Activated B cell treated with CpG ODN at 0.5 μM for 24 hours (primary cell): Measurements from ENCODE around the gene SUPT4H1. TPM values are rescaled to one million over a fixed set of nuclear protein-coding genes. Genes with fewer than 3 reads are reported as not detected.

Source experiments
- ATAC-seq: fragments of 200-7000 bp; cut with Tn5 transposase; one replicate; pipeline ENCODE4 v1.10.0; 2021; ENCODE audit warnings: low read depth, mild to moderate bottlenecking, moderate library complexity
- CTCF ChIA-PET: fragments of 350-600 bp; sonication (Branson Sonifier 250); formaldehyde crosslinking; loops from one replicate; lab custom pipeline; 2021; ENCODE audit warnings: antibody characterized with exemption; lab: Charles Lee
- POLR2A ChIA-PET: fragments of 350-600 bp; sonication (Branson Sonifier 250); formaldehyde crosslinking; loops from one replicate; lab custom pipeline; 2021; ENCODE audit warnings: antibody characterized with exemption; lab: Charles Lee
- DNase-seq: peaks from one replicate; pipeline ENCODE4 v3.0.0; 2022
- H3K27ac Mint-ChIP-seq: one replicate; pipeline ENCODE4 v1.8.0; 2020; ENCODE audit warnings: mixed read lengths
- H3K27me3 Mint-ChIP-seq: one replicate; pipeline ENCODE4 v1.8.0; 2021; ENCODE audit warnings: mixed read lengths
- H3K36me3 Mint-ChIP-seq: one replicate; pipeline ENCODE4 v1.8.0; 2021; ENCODE audit warnings: low read depth, mixed read lengths
- H3K4me1 Mint-ChIP-seq: one replicate; pipeline ENCODE4 v1.8.0; 2021; ENCODE audit warnings: mixed read lengths
- H3K4me3 Mint-ChIP-seq: one replicate; pipeline ENCODE4 v1.8.0; 2020; ENCODE audit warnings: mild to moderate bottlenecking, mixed read lengths
- H3K9me3 Mint-ChIP-seq: one replicate; pipeline ENCODE4 v1.8.0; 2020; ENCODE audit warnings: mixed read lengths
- intact Hi-C: fragments of 100-400 bp; cut with micrococcal nuclease; formaldehyde crosslinking; loops from one replicate; pipeline ENCODE4 v1.15.1; 2024
- total RNA-seq: library from RNA; stranded (reverse); gene quantifications from 2 replicates; pipeline ENCODE4 v1.2.3, GENCODE V29; 2022
- TF ChIP-seq, protein P1 (sequence below): fragments of 200-600 bp; IDR thresholded peaks from one replicate; pipeline ENCODE4 v1.8.0; 2022; ENCODE audit warnings: antibody characterized with exemption, mild to moderate bottlenecking

SUPT4H1 gene
- total RNA-seq, 1 donor from 2014 or later, result 90.2 TPM

DNA sequence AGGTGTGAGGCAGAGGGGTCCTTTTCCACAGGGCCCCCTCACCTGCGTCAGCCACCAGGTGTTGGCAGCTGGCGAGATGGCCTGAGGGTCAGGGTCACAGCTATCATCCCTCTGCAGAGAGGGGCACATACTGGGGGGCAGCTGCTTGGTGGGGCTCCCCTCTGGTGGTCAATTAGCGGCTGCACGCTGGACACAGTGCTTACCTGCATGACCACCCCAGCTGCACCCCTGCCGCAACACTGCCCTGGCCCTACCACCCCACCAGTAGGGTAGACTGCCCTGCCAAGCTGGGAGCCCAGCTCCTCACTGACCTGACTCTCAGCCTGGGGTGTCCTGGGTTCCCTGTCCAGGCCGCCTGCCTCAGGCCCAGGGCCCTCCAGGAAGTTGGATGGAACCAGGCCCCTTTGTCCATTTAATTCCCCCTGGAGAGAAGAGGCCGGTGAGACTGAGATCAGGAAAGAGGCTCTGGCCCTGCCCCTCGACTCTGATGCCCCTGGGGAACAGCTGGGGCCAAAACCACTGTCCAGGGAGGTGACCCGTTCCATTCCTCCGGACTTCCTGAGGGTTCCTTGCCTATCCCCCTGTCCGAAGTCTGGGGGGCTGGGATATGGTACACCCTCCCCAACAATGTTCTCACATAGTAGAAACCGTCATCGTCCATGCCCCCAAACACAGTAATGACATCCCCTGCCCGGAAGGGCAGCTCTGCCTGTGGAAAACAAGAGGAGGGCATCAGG is 47.1 kb downstream of the SUPT4H1 start:
- DNase-seq, result no peak
- no peak overlapping the region for H3K27ac Mint-ChIP-seq
- H3K9me3 Mint-ChIP-seq, result no peaks in the 10 kb centered on the region
- no peaks in the 10 kb centered on the region for H3K36me3 Mint-ChIP-seq
- no peak for ATAC-seq
- H3K27me3 Mint-ChIP-seq, result no peaks in the 10 kb centered on the region
- H3K4me3 Mint-ChIP-seq, result no peak overlapping the region
- intact Hi-C loops, result loop anchor here (1.0 to 5.0 kb wide), 2 partner anchors 58 to 142 kb away; no protein-coding TSS in a partner anchor
- TF ChIP-seq, protein P1, sequence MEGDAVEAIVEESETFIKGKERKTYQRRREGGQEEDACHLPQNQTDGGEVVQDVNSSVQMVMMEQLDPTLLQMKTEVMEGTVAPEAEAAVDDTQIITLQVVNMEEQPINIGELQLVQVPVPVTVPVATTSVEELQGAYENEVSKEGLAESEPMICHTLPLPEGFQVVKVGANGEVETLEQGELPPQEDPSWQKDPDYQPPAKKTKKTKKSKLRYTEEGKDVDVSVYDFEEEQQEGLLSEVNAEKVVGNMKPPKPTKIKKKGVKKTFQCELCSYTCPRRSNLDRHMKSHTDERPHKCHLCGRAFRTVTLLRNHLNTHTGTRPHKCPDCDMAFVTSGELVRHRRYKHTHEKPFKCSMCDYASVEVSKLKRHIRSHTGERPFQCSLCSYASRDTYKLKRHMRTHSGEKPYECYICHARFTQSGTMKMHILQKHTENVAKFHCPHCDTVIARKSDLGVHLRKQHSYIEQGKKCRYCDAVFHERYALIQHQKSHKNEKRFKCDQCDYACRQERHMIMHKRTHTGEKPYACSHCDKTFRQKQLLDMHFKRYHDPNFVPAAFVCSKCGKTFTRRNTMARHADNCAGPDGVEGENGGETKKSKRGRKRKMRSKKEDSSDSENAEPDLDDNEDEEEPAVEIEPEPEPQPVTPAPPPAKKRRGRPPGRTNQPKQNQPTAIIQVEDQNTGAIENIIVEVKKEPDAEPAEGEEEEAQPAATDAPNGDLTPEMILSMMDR, result no peak
- ChIA-PET POLR2A (interaction anchor here (1.1 to 2.1 kb wide), 3 partner anchors 23 to 39 kb away, joined by 4 to 8 read pairs (median 6); partner anchors contain the start of gene TSPOAP1), CTCF (interaction anchor here (1.0 to 3.2 kb wide), 9 partner anchors 9 to 169 kb away, joined by 3 to 12 read pairs (median 5); partner anchors contain the start of gene RNF43)
- peaks cover 7% of the 10 kb centered on the region for H3K4me1 Mint-ChIP-seq

DNA sequence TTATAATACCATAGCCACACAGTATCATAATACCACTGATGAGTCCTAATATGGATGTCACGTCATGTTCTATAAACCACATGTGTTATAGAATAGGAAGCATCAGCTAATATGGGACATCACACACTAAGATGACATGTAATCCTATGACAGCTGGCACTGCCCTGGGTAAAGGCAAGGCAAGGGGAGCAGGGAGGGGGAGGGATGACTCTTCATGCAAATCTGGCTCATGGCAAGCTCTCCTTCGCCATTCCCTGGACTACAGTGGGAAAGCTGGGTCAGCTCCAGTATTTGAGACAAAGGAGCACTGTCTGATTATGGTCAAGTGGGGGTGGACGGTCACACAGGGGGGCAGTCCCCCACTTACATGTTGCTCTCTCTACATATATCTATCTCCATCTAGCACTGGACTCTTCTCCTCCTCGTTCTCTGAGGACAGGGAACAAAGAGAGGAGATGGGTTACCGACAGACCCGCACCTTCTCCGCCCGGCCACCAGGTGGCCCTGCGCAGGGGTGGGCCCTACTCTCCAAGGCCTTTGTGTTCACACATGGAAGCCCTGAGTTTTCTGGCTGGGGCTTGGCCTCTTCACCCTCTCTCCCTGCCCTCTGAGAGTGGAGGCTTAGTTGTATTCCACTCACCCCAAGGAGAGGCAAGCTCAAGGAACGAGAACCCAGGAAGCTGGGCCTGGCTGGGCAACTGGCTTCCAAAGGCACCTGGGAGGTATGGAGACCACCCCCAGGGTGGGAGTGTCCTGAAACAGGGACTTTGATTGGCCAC is 47.8 kb downstream of the SUPT4H1 start:
- peak; percentile 96 for ATAC-seq
- no peak overlapping the region for H3K27ac Mint-ChIP-seq

DNA sequence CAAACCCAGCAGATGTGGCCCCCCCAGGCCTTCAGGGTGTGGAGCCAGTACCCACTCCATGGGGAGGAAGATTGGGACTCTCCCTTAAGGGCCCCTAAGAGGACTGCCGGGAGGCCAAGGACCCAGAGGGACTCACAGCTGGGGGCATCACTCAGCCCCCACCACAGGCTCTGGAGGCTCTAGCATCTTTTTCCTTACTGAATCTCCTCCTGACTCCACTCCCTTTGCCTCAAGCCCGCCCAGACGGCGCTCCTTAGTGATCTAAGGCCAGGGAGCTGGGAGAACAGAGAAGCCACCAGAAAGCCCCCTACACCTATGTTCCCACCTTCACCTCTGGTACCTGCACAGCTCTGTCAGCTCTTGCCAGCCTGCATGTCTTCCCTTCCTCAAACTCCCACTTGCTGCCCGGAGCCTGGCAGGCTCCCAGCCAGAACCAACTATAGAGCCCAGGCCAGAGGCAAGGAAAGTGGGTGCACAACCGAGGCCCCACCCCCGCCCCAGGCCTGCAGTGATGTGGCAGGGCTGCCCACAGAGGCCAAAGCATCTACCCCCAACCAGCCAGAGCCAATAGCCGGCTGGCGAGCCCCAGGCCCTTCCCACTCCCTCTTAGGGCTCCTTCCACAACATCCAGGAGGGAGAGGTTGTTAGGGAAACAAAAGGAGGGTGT is 48.9 kb downstream of the SUPT4H1 start:
- no peaks in the 10 kb centered on the region for H3K9me3 Mint-ChIP-seq
- no peaks in the 10 kb centered on the region for H3K27me3 Mint-ChIP-seq
- H3K36me3 Mint-ChIP-seq, result no peaks in the 10 kb centered on the region
- TF ChIP-seq, protein P1, result no peak
- DNase-seq (no peak), ATAC-seq (no peak)
- ChIA-PET POLR2A (interaction anchor here (0.6 kb wide), 1 partner anchor 328 kb away, joined by 3 read pairs; no protein-coding TSS in a partner anchor), CTCF (interaction anchor here (1.0 to 3.2 kb wide), 4 partner anchors 11 to 151 kb away, joined by 3 to 12 read pairs (median 5); no protein-coding TSS in a partner anchor)
- peaks cover 7% of the 10 kb centered on the region for H3K4me1 Mint-ChIP-seq
- H3K4me3 Mint-ChIP-seq, result no peak overlapping the region
- no peak overlapping the region for H3K27ac Mint-ChIP-seq
- intact Hi-C loops, result loop anchor here (5.0 kb wide), 1 partner anchor 56 kb away; no protein-coding TSS in a partner anchor

More for the DNA sequence above, 47.8 kb downstream of the SUPT4H1 start:
- CTCF ChIA-PET, result interaction anchor here (0.6 to 3.2 kb wide), 12 partner anchors 10 to 150 kb away, joined by 3 to 12 read pairs (median 5); partner anchors contain the start of gene RNF43
- TF ChIP-seq, protein P1, result peak; percentile 32
- DNase-seq, result no peak
- H3K36me3 Mint-ChIP-seq, result no peaks in the 10 kb centered on the region
- POLR2A ChIA-PET, result interaction anchor here (0.6 to 2.1 kb wide), 4 partner anchors 18 to 40 kb away, joined by 4 to 8 read pairs (median 6); partner anchors contain the start of gene TSPOAP1
- no peaks in the 10 kb centered on the region for H3K27me3 Mint-ChIP-seq
- H3K4me1 Mint-ChIP-seq, result peaks cover 7% of the 10 kb centered on the region
- intact Hi-C loops, result loop anchor here (1.0 to 5.0 kb wide), 2 partner anchors 57 to 143 kb away; no protein-coding TSS in a partner anchor
- H3K4me3 Mint-ChIP-seq, result no peak overlapping the region
- no peaks in the 10 kb centered on the region for H3K9me3 Mint-ChIP-seq

DNA sequence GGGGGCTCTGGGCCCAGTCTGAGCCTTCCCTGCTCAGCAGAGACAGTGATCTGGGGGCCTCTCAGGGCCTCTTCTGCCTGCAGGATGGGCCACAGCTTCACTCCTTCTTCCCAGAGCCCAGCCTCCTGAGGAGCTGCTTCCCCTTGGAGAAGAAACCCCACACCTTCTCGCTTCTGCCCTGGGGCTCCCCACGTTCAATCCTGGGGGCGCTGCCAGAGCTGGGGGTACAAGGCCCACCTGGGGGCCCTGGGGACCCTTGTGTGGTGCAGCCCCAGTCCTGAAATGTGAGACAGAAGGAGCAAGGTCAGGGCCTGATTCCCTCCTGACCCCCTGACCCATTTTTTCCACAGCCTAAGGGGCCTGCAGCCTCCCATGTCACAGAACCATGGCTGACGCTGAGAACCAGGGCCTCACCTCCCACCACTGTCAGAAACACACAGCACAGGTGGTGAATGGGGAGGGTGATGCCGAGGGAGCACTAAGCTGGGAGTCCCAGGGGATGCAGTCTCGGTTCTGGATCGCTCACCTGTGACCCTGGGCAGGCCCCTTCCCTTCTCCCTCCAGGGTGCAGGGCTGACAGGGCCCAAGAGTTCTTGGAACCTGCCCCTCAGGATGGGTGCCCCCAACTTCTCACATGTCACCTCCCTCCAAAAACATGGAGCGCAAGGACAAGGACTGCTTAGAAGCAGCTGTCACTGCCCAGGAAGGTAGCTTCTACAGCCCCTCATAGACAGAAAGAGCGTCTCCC is 49.7 kb downstream of the SUPT4H1 start:
- no peak overlapping the region for H3K4me3 Mint-ChIP-seq
- no peaks in the 10 kb centered on the region for H3K9me3 Mint-ChIP-seq
- ChIA-PET POLR2A (no interaction called here), CTCF (interaction anchor here (0.8 to 3.2 kb wide), 4 partner anchors 12 to 152 kb away, joined by 3 to 12 read pairs (median 4); no protein-coding TSS in a partner anchor)
- intact Hi-C loops, result loop anchor here (5.0 kb wide), 1 partner anchor 55 kb away; no protein-coding TSS in a partner anchor
- no peak for ATAC-seq
- no peak for DNase-seq
- peaks cover 7% of the 10 kb centered on the region for H3K4me1 Mint-ChIP-seq
- TF ChIP-seq, protein P1, result no peak
- H3K36me3 Mint-ChIP-seq, result no peaks in the 10 kb centered on the region
- no peak overlapping the region for H3K27ac Mint-ChIP-seq
- H3K27me3 Mint-ChIP-seq, result no peaks in the 10 kb centered on the region
